NCI-H526 treated with DMSO at 0.1 percent for 48 hours (cell line): ENCODE data around the gene ZNF74.
"Not testable (repeated sequence)": the region's sequence is repeated elsewhere in the genome, so short reads cannot be mapped to it uniquely, and the experiment has no call there.

Source experiments
- DNase-seq: peaks from one replicate; lab custom pipeline; 2025; lab: John Stamatoyannopoulos, UW

The ZNF74 gene

GRCh38 chr22:20448630-20449029 lies 54.7 kb downstream of the ZNF74 start:
- no peak for DNase-seq

DNA sequence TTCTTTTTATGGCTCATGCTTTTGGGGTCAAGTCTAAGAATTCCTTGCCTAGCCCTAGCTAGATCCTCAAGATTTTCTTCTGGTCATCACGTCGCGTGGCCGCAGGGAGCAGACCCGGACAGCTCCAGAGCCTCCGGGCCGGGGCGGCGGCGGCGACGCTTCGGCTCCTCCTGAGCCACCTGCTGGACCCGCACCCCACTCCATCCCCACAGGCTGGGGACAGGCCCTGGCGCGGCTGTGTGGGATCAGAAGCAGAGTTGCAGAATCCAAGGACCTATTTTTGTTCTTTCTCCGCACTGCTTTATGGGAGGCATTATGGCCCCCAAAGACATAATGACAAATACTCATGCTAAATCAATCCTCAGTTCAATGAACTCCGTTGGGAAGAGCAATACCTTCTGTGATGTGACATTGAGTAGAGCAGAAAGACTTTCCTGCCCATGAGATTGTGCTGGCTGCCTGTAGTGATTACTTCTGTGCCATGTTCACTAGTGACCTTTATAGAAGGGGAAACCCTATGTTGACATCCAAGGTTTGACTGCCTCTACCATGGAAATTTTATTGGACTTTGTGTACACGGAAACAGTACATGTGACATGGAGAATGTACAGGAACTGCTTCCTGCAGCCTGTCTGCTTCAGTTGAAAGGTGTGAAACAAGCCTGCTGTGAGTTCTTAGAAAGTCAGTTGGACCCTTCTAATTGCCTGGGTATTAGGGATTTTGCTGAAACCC lies 56.0 kb downstream of the ZNF74 start:
- DNase-seq = no peak

GRCh38 chr22:20450551-20450906 lies 56.6 kb downstream of the ZNF74 start:
- DNase-seq = no peak

GRCh38 chr22:20451129-20451778 lies 57.3 kb downstream of the ZNF74 start:
- not testable (repeated sequence) for DNase-seq

- no peak for DNase-seq
These were observed 58.0 kb downstream of the ZNF74 start for GRCh38 chr22:20451920-20452319.

DNA sequence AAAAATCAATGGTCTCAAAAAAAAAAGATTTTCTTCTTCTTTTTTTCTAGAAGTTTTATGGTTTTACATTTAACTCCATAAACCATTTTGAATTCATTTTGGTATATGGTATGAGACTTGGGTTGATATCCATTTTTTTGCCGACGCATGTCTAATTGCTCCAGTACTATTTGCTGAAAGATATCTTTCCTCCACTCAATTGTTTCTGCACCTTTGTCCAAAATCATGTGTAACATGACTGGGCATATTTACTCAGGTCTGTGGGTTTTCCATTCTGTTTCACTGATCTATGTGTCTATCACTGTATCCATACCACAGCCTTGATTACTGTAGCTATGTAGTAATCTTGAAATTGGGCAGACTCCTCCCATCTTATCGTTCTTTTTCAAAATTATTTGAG lies 59.3 kb downstream of the ZNF74 start:
- no peak for DNase-seq

GRCh38 chr22:20455709-20456063 lies 61.7 kb downstream of the ZNF74 start:
- no peak for DNase-seq

- DNase-seq = peak; percentile 26
These were observed 62.2 kb downstream of the ZNF74 start for GRCh38 chr22:20456064-20456721.

DNA sequence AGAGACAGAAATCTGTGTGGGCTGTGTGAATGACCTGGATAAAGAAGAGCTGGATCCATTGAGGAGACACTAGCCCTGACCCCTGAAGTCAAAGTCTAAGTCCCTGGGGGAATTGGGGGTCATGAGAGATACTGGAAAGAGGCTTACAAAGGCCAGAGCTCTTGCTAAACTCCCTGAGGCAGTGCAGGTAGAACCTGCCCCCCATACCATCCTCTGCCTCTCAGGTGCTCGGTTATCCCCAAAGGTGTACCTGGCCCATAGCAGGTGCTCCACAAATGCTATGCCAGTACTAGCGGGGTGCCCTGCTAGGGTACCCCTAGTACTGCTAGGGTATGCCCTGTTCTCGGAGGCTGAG lies 62.7 kb downstream of the ZNF74 start:
- DNase-seq = no peak

DNA sequence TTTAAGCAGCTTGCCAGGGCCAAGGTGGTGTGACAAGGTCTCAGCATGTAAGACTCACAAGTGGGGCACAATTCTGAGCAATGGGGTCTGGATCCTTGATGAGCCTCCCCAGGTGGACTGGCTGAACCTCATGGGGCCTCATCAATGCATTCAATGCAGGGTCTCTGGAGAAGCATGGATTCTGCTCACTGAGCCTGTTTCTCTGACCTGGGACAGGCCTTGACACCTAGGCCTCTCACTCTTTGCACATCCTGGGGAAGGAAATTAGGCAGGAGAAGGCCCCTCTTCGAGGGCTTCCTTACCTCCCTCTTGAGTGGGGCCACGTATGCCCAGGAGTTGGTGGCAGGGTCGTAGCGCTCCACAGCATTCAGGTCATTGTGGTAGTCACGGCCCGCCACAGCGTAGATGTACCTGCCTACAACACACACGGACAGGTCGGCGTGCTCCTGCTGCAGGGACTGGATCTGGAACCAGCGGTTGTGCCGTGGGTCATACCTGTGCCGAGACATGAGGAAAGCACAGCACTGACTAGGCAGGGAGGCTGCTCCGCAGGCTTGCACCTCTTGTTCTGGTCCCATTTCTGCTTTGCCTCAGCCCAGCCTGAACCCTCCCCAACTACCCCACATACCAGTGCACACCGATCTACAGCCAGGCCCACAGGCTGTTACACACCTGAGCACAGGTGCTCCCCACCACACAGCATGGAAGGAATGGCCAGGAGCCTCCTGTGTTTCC lies 63.7 kb downstream of the ZNF74 start:
- DNase-seq = no peak
